HG03025 (cell line): Measurements from ENCODE around the gene MTF1.
"Not testable (repeated sequence)": the region's sequence is repeated elsewhere in the genome, so short reads cannot be mapped to it uniquely, and the experiment has no call there.

Experiments used
- ATAC-seq: cut with Tn5 transposase; IDR thresholded peaks from one replicate; pipeline ENCODE4 v1.9.1; 2021; ENCODE audit warnings: mild to moderate bottlenecking, moderate library complexity; ENCODE audit not compliant: unreplicated experiment, low FRiP score

Gene MTF1

DNA sequence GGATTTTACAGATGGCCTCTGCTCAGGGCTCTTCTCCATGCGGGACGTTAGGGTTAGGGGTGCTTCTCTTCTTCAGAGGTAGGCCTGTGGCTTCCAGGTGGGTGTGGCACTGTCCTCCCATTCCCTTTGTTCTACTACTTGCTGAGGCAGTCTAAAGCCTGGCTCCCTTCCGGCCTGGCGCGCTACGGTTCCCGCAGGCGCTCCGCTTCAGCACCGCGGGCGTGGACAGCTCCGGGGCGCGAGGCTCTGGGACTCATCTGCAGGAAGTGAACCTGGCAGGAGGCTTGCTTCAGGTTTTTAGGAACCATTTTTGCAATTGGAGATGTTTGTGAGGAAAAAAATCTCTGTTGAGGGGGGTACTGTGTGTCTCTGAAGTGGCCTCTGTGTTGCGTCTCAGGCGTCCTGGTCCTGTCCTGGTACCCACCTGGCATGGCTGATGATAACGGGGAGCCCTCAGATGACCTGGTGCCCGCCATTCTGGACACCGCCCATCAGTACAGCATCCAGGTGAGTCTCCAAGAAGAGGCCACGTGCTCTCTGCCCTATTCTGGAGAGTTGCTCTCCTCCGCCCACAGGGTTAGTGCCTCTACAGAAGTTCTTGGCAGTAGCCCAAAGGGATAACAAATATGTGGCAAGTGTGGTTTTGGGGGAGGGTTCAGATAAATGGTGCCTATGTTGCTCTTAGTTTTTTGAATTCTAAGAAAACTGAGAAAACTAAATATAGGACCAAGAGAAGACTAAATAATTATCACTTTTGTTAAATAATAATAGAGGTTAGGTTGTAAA is 63.9 kb downstream of the MTF1 start:
- ATAC-seq, result no peak

- peak; percentile 12 for ATAC-seq
These were observed 64.7 kb downstream of the MTF1 start for GRCh38 chr1:37794372-37795339.

DNA sequence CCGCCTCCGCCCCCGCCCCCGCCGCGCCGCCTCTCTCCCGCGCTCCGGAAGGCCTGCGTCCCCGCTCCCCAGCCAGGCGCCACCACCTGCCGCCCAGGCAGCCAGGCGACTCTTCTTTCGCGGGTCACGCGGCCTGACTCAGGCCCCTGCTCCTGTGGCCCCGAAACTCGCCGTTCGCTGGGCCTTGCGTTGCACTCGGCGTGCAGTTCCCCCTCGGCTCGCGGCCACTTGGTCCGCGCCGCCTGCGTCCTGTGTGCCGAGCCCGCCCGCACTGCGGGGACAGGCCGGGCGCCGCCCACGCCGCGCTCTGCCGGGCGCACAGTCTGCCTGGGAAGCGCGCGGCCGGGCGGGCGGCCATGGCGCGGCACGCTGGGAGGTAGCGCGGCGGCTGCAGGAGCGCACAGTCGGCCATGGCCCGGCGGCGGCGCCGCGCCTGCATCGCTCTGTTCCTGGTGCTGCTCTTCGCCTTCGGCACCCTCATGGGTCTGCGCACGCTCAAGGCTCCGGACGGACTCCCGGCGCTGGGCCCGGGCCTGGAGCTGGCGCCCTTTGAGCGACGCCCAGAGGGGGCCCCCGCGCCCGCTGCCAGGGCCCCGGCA is 65.5 kb downstream of the MTF1 start, which contains the start of gene MANEAL:
Gene MANEAL, plus strand, starts transcription at position 75 of the 599 bp plus-strand sequence. Its CDS starts 336 bp downstream, at position 411.
- ATAC-seq, result peak; percentile 61

DNA sequence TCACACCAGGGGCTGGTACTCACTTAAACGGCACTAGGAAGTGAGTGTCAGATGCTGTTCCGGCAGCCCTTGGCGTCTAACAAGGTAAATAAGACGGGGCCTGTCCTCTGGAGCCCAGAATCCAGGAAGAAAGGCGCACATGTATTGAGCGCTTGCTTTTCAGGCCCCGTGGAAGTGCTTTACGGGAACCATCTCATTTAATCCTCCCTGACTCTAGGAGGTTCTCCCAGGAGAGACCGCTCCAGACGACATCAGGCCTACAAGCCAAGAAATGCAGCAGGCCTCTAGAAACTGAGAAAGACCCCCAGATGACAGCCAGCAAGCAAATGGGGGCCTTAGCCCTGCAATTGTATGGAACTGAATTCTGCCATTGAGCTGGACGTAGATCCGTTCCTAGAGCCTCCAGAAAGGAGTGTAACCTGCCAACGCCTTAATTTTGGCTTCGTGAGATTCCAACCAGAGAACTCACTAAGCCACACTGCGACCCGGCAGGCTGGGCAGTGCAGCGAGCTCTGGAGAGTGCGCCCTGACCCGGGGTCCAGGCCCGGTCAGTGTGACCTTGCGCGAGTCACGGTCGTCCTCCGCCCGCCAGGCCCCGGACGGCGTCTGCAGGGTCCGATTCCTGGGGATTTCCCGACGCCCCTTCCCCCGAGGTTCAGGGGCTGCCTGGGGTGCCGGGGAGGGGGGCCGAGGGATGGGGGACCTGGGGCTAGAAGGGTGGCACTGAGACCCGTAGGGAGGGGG is 66.3 kb downstream of the MTF1 start:
- no peak for ATAC-seq

DNA sequence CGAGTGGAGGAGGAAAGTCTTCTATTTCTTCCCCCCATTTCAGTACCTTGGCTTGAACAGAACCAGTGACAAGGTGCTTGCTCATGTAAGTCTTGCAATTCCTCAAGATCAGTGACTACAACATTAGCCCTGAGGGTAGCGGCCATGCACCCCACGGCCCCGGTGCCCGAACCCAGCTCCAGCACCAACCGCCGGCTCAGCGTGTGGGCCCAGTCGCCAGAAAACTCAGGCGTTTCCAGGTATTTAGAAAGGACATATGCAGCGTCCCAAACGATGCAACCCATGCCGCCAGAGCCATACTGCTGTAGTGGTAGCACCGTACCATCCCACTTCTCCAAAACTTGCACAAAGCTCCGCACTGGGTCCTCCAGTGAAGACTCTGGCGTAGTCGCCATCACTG is 76.9 kb downstream of the MTF1 start:
- ATAC-seq, result no peak

DNA sequence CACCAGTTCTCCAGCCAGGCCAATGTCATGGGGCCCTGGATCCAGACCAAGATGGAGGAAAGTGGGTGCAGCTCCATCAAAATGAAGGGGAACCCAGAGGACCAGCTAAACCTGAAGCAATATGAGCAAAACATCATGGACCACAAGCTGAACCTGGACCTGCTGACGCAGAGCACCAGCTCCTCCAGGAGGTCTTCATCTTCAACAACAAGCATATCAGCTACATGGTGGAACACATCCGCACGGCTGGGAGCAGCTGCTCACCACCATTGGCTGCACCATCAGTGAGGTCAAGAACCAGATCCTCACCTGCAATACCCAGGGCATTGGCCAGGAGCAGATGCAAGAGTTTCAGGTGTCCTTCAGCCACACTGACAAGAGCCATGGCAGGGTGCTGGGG is 80.7 kb downstream of the MTF1 start:
- ATAC-seq, result no peak

DNA sequence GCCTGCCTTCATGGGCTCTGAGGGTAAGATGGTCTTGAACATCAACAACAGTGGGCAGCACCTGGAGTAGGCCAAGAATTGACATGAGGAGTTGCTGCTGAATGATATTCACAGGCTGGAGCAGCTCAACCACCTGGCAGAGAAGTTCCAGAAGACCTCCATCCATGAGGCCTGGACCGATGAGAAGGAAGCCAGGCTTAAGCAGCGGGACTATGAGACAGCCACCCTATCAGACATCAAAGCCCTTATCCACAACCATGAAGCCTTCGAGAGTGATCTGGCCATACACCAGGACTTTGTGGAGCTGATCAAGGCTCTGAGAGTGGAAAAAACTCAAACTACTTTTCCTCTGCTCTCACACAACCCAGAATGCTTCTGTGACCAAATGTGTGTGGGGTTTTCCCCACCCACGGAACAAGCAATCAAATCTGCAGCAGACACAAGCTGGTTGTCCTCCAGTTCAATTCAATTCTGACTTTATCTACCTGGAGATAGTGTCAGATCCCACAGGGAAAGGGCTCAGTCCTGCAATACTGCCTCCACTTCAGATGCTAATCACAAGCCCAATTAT is 82.4 kb downstream of the MTF1 start:
- no peak for ATAC-seq

- not testable (repeated sequence) for ATAC-seq
These were observed 88.0 kb downstream of the MTF1 start for GRCh38 chr1:37771440-37771839.

- ATAC-seq, result no peak
These were observed 91.9 kb downstream of the MTF1 start for GRCh38 chr1:37767488-37767887.

GRCh38 chr1:37765916-37766664 is 93.3 kb downstream of the MTF1 start:
- ATAC-seq, result no peak

DNA sequence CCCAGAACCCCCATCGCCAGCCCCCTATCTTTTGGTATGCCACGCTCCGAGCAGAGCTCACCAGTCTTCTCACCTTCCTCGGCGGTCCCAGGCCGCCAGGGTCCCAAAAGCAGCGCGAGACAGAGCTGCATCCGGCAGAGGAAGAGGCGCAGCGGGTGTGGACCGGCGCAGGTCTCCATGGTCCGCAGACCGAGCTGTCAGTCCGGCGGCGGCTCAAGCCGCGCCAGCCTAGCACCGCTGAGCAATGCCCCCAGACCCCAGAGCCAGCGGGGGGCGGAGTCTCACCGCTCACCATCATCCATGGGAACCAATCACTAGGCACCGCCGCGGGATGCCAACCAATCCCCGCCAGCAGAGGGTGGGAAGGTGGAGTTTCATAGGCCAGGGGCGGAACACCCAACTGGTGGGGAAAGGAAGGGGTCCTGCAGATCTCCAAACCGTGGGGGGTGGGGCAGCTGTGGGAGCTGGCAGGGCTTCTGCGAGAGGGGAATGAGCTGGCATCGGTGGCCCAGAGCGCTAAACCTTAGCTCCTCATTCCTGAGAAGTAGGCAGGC is 94.4 kb downstream of the MTF1 start, which contains the start of gene EPHA10:
Gene EPHA10, minus strand, starts transcription at position 233 of the 554 bp plus-strand sequence. Its CDS starts 54 bp downstream, at position 179.
- no peak for ATAC-seq

GRCh38 chr1:37764414-37764825 is 95.0 kb downstream of the MTF1 start:
- no peak for ATAC-seq

GRCh38 chr1:37763791-37764413 is 95.5 kb downstream of the MTF1 start:
- ATAC-seq, result no peak

GRCh38 chr1:37762516-37762915 is 96.9 kb downstream of the MTF1 start:
- no peak for ATAC-seq

GRCh38 chr1:37761416-37762095 is 97.8 kb downstream of the MTF1 start:
- ATAC-seq, result no peak
